Measurements from ENCODE around the gene BLNK. TPM values are rescaled to one million over a fixed set of nuclear protein-coding genes. Genes with fewer than 3 reads are reported as not detected.
"Not testable (repeated sequence)": the region's sequence is repeated elsewhere in the genome, so short reads cannot be mapped to it uniquely, and the experiment has no call there.

Gene BLNK
- total RNA-seq, 1 donor from 2014 or later = not detected

- peaks cover 2% of the 10 kb centered on the region for H3K4me1 Mint-ChIP-seq (ENCODE audit: low read depth)
- no peaks in the 10 kb centered on the region for H3K9me3 Mint-ChIP-seq
- H3K27me3 Mint-ChIP-seq (ENCODE audit: low read depth) = no peaks in the 10 kb centered on the region
- H3K36me3 Mint-ChIP-seq (ENCODE audit: low read depth) = no peaks in the 10 kb centered on the region
- intact Hi-C loops (cut with micrococcal nuclease) = no loop called here
- DNase-seq (ENCODE audit: low spot score) = no peak
- no peak overlapping the region for H3K27ac Mint-ChIP-seq
- H3K4me3 Mint-ChIP-seq (ENCODE audit: low read depth) = no peak overlapping the region
Observed at GRCh38 chr10:96227206-96227605, 44.2 kb downstream of the BLNK start.

GRCh38 chr10:96225119-96225518, 46.2 kb downstream of the BLNK start:
- H3K9me3 Mint-ChIP-seq = no peaks in the 10 kb centered on the region
- H3K4me1 Mint-ChIP-seq (ENCODE audit: low read depth) = peaks cover 2% of the 10 kb centered on the region

GRCh38 chr10:96222908-96223307, 48.5 kb downstream of the BLNK start:
- H3K4me3 Mint-ChIP-seq (ENCODE audit: low read depth) = no peak overlapping the region
- H3K36me3 Mint-ChIP-seq (ENCODE audit: low read depth) = no peaks in the 10 kb centered on the region
- peaks cover 8% of the 10 kb centered on the region for H3K27me3 Mint-ChIP-seq (ENCODE audit: low read depth)
- H3K27ac Mint-ChIP-seq = no peak overlapping the region
- intact Hi-C loops (cut with micrococcal nuclease) = no loop called here
- DNase-seq (ENCODE audit: low spot score) = no peak
- no peaks in the 10 kb centered on the region for H3K9me3 Mint-ChIP-seq
- no peaks in the 10 kb centered on the region for H3K4me1 Mint-ChIP-seq (ENCODE audit: low read depth)

More at GRCh38 chr10:96225119-96225518, 46.2 kb downstream of the BLNK start:
- Mint-ChIP-seq H3K27ac (no peak overlapping the region), H3K27me3 (ENCODE audit: low read depth) (peaks cover 5% of the 10 kb centered on the region), H3K36me3 (ENCODE audit: low read depth) (no peaks in the 10 kb centered on the region), H3K4me3 (ENCODE audit: low read depth) (no peak overlapping the region)
- intact Hi-C loops (cut with micrococcal nuclease) = no loop called here
- no peak for DNase-seq (ENCODE audit: low spot score)

- no peaks in the 10 kb centered on the region for H3K36me3 Mint-ChIP-seq (ENCODE audit: low read depth)
- H3K4me1 Mint-ChIP-seq (ENCODE audit: low read depth) = no peaks in the 10 kb centered on the region
- intact Hi-C loops (cut with micrococcal nuclease) = no loop called here
- H3K4me3 Mint-ChIP-seq (ENCODE audit: low read depth) = no peak overlapping the region
- peaks cover 12% of the 10 kb centered on the region for H3K27me3 Mint-ChIP-seq (ENCODE audit: low read depth)
- no peak for DNase-seq (ENCODE audit: low spot score)
- H3K27ac Mint-ChIP-seq = no peak overlapping the region
- no peaks in the 10 kb centered on the region for H3K9me3 Mint-ChIP-seq
Observed at GRCh38 chr10:96222441-96222840, 48.9 kb downstream of the BLNK start.

GRCh38 chr10:96218826-96219225, 52.5 kb downstream of the BLNK start:
- intact Hi-C loops (cut with micrococcal nuclease) = no loop called here

GRCh38 chr10:96217711-96218110, 53.7 kb downstream of the BLNK start:
- no peak overlapping the region for H3K27ac Mint-ChIP-seq
- peaks cover 17% of the 10 kb centered on the region for H3K27me3 Mint-ChIP-seq (ENCODE audit: low read depth)
- H3K4me1 Mint-ChIP-seq (ENCODE audit: low read depth) = no peaks in the 10 kb centered on the region
- H3K36me3 Mint-ChIP-seq (ENCODE audit: low read depth) = no peaks in the 10 kb centered on the region
- intact Hi-C loops (cut with micrococcal nuclease) = no loop called here
- DNase-seq (ENCODE audit: low spot score) = no peak
- no peaks in the 10 kb centered on the region for H3K9me3 Mint-ChIP-seq
- H3K4me3 Mint-ChIP-seq (ENCODE audit: low read depth) = no peak overlapping the region

More at GRCh38 chr10:96218826-96219225, 52.5 kb downstream of the BLNK start:
- Mint-ChIP-seq H3K27me3 (ENCODE audit: low read depth) (peaks cover 17% of the 10 kb centered on the region), H3K4me1 (ENCODE audit: low read depth) (no peaks in the 10 kb centered on the region), H3K9me3 (no peaks in the 10 kb centered on the region), H3K27ac (no peak overlapping the region), H3K36me3 (ENCODE audit: low read depth) (no peaks in the 10 kb centered on the region), H3K4me3 (ENCODE audit: low read depth) (no peak overlapping the region)
- no peak for DNase-seq (ENCODE audit: low spot score)

- no peak for DNase-seq (ENCODE audit: low spot score)
Observed at GRCh38 chr10:96216775-96217174, 54.6 kb downstream of the BLNK start.

GRCh38 chr10:96212911-96213310, 58.5 kb downstream of the BLNK start:
- Mint-ChIP-seq H3K27me3 (ENCODE audit: low read depth) (peaks cover 10% of the 10 kb centered on the region), H3K36me3 (ENCODE audit: low read depth) (no peaks in the 10 kb centered on the region), H3K27ac (no peak overlapping the region), H3K9me3 (no peaks in the 10 kb centered on the region), H3K4me3 (ENCODE audit: low read depth) (no peak overlapping the region), H3K4me1 (ENCODE audit: low read depth) (no peaks in the 10 kb centered on the region)
- intact Hi-C loops (cut with micrococcal nuclease) = no loop called here
- no peak for DNase-seq (ENCODE audit: low spot score)

More at GRCh38 chr10:96216775-96217174, 54.6 kb downstream of the BLNK start:
- Mint-ChIP-seq H3K36me3 (ENCODE audit: low read depth) (no peaks in the 10 kb centered on the region), H3K9me3 (no peaks in the 10 kb centered on the region), H3K27me3 (ENCODE audit: low read depth) (peaks cover 17% of the 10 kb centered on the region), H3K4me1 (ENCODE audit: low read depth) (no peaks in the 10 kb centered on the region), H3K4me3 (ENCODE audit: low read depth) (no peak overlapping the region), H3K27ac (no peak overlapping the region)
- intact Hi-C loops (cut with micrococcal nuclease) = no loop called here

GRCh38 chr10:96211764-96212163, 59.6 kb downstream of the BLNK start:
- Mint-ChIP-seq H3K27me3 (ENCODE audit: low read depth) (peaks cover 2% of the 10 kb centered on the region), H3K36me3 (ENCODE audit: low read depth) (no peaks in the 10 kb centered on the region), H3K4me1 (ENCODE audit: low read depth) (no peaks in the 10 kb centered on the region), H3K27ac (no peak overlapping the region), H3K4me3 (ENCODE audit: low read depth) (no peak overlapping the region), H3K9me3 (no peaks in the 10 kb centered on the region)
- DNase-seq (ENCODE audit: low spot score) = no peak
- intact Hi-C loops (cut with micrococcal nuclease) = no loop called here

- no peak for DNase-seq (ENCODE audit: low spot score)
- Mint-ChIP-seq H3K36me3 (ENCODE audit: low read depth) (no peaks in the 10 kb centered on the region), H3K4me3 (ENCODE audit: low read depth) (no peak overlapping the region), H3K27ac (no peak overlapping the region), H3K4me1 (ENCODE audit: low read depth) (no peaks in the 10 kb centered on the region), H3K9me3 (no peaks in the 10 kb centered on the region), H3K27me3 (ENCODE audit: low read depth) (peaks cover 7% of the 10 kb centered on the region)
- intact Hi-C loops (cut with micrococcal nuclease) = no loop called here
Observed at GRCh38 chr10:96208946-96209345, 62.4 kb downstream of the BLNK start.

GRCh38 chr10:96208271-96208670, 63.1 kb downstream of the BLNK start:
- no peaks in the 10 kb centered on the region for H3K36me3 Mint-ChIP-seq (ENCODE audit: low read depth)
- intact Hi-C loops (cut with micrococcal nuclease) = no loop called here
- H3K27ac Mint-ChIP-seq = no peak overlapping the region
- peaks cover 7% of the 10 kb centered on the region for H3K27me3 Mint-ChIP-seq (ENCODE audit: low read depth)
- no peaks in the 10 kb centered on the region for H3K9me3 Mint-ChIP-seq
- DNase-seq (ENCODE audit: low spot score) = no peak
- no peak overlapping the region for H3K4me3 Mint-ChIP-seq (ENCODE audit: low read depth)
- H3K4me1 Mint-ChIP-seq (ENCODE audit: low read depth) = no peaks in the 10 kb centered on the region

GRCh38 chr10:96205580-96205979, 65.8 kb downstream of the BLNK start:
- Mint-ChIP-seq H3K36me3 (ENCODE audit: low read depth) (no peaks in the 10 kb centered on the region), H3K27me3 (ENCODE audit: low read depth) (peaks cover 15% of the 10 kb centered on the region), H3K27ac (no peak overlapping the region), H3K4me3 (ENCODE audit: low read depth) (no peak overlapping the region), H3K9me3 (no peaks in the 10 kb centered on the region), H3K4me1 (ENCODE audit: low read depth) (no peaks in the 10 kb centered on the region)
- no peak for DNase-seq (ENCODE audit: low spot score)
- intact Hi-C loops (cut with micrococcal nuclease) = no loop called here

- no peaks in the 10 kb centered on the region for H3K4me1 Mint-ChIP-seq (ENCODE audit: low read depth)
Observed at GRCh38 chr10:96201525-96201924, 69.8 kb downstream of the BLNK start.

GRCh38 chr10:96189505-96189904, 81.9 kb downstream of the BLNK start:
- H3K36me3 Mint-ChIP-seq (ENCODE audit: low read depth); H3K27me3 Mint-ChIP-seq (ENCODE audit: low read depth); DNase-seq (ENCODE audit: low spot score); H3K9me3 Mint-ChIP-seq; H3K27ac Mint-ChIP-seq; H3K4me3 Mint-ChIP-seq (ENCODE audit: low read depth); H3K4me1 Mint-ChIP-seq (ENCODE audit: low read depth); intact Hi-C loops (cut with micrococcal nuclease): not testable (repeated sequence)

More at GRCh38 chr10:96201525-96201924, 69.8 kb downstream of the BLNK start:
- intact Hi-C loops (cut with micrococcal nuclease) = no loop called here
- H3K4me3 Mint-ChIP-seq (ENCODE audit: low read depth) = no peak overlapping the region
- H3K27me3 Mint-ChIP-seq (ENCODE audit: low read depth) = peaks cover 22% of the 10 kb centered on the region
- H3K27ac Mint-ChIP-seq = no peak overlapping the region
- DNase-seq (ENCODE audit: low spot score) = no peak
- H3K9me3 Mint-ChIP-seq = no peaks in the 10 kb centered on the region
- no peaks in the 10 kb centered on the region for H3K36me3 Mint-ChIP-seq (ENCODE audit: low read depth)

Measured in activated T-helper 2 cell treated with anti-CD3 and anti-CD28 coated beads, Interferon-gamma antibody, Interleukin-2, Interleukin-4, amounts not matched to agents 10 μg/mL and 5 μg/mL and 100 μg/mL, durations not matched to agents 14 hours and 24 hours and 36 hours (primary cell).